MM.1S (cell line): ENCODE measurements around the gene PALB2.

ENCODE experiments used
- EZH2phosphoT487 ChIP-seq: fragments of 300-600 bp; sonication (generic); IDR thresholded peaks from 2 replicates; pipeline ENCODE4 v1.6.1; 2018; ENCODE audit warnings: antibody characterized with exemption, low read length
- TF ChIP-seq, protein P1 (sequence below): fragments of 300-600 bp; sonication (generic); IDR thresholded peaks from 2 replicates; pipeline ENCODE4 v1.5.1; 2016; ENCODE audit warnings: antibody characterized with exemption, low read length, mixed read lengths

DNA sequence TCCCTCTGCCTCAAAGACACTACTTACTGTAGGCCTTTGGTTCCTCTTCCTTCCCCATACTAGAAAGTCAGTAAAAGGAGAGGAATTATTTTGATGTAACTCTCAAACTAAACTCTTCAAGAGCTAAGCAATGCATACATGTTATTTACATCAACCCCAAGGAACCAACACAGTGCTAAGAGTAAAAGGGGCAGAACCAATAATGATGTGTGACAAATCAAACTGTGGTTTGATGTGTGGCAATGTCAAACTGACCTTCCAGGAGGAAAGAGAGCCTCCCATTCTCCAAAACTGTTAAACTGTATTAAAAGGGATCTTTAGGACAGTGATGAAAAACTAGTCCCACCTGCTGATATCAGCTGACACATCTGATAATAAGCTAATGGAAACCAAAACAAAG lies 60.7 kb downstream of the PALB2 start:
- TF ChIP-seq EZH2phosphoT487: no peak
- TF ChIP-seq, protein P1, sequence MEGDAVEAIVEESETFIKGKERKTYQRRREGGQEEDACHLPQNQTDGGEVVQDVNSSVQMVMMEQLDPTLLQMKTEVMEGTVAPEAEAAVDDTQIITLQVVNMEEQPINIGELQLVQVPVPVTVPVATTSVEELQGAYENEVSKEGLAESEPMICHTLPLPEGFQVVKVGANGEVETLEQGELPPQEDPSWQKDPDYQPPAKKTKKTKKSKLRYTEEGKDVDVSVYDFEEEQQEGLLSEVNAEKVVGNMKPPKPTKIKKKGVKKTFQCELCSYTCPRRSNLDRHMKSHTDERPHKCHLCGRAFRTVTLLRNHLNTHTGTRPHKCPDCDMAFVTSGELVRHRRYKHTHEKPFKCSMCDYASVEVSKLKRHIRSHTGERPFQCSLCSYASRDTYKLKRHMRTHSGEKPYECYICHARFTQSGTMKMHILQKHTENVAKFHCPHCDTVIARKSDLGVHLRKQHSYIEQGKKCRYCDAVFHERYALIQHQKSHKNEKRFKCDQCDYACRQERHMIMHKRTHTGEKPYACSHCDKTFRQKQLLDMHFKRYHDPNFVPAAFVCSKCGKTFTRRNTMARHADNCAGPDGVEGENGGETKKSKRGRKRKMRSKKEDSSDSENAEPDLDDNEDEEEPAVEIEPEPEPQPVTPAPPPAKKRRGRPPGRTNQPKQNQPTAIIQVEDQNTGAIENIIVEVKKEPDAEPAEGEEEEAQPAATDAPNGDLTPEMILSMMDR: no peak
